NCI-H128 (cell line): ENCODE results near the gene TMEM126A.
"Not testable (repeated sequence)": the region's sequence is repeated elsewhere in the genome, so short reads cannot be mapped to it uniquely, and the experiment has no call there.

ENCODE experiments used
- DNase-seq: peaks from one replicate; lab custom pipeline; 2025; ENCODE audit not compliant: unreplicated experiment; lab: John Stamatoyannopoulos, UW

Gene TMEM126A

DNA sequence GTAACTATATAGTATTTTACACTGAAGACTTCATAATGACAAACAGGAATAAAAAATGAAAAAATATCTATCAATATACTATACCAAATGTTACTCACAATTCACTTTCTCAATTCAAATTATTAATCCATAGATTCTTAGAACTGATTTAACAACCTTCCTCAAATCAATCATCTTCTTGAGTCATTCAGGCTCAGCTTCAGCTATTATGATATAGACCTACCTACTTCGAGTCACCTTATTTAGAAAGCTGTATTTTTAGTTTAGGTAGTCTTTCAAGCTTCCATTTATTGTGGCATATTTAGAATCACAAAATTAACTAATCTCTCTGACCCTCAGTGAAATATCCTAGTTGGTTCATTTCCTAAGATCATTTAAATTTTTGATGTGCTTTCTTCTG, 9.0 kb downstream of the TMEM126A start:
- DNase-seq = no peak

- no peak for DNase-seq
These were observed 10.4 kb downstream of the TMEM126A start for GRCh38 chr11:85658180-85658579.

- DNase-seq = no peak
These were observed 14.4 kb downstream of the TMEM126A start for GRCh38 chr11:85661972-85662664.

- no peak for DNase-seq
These were observed 15.4 kb downstream of the TMEM126A start for GRCh38 chr11:85663080-85663752.

DNA sequence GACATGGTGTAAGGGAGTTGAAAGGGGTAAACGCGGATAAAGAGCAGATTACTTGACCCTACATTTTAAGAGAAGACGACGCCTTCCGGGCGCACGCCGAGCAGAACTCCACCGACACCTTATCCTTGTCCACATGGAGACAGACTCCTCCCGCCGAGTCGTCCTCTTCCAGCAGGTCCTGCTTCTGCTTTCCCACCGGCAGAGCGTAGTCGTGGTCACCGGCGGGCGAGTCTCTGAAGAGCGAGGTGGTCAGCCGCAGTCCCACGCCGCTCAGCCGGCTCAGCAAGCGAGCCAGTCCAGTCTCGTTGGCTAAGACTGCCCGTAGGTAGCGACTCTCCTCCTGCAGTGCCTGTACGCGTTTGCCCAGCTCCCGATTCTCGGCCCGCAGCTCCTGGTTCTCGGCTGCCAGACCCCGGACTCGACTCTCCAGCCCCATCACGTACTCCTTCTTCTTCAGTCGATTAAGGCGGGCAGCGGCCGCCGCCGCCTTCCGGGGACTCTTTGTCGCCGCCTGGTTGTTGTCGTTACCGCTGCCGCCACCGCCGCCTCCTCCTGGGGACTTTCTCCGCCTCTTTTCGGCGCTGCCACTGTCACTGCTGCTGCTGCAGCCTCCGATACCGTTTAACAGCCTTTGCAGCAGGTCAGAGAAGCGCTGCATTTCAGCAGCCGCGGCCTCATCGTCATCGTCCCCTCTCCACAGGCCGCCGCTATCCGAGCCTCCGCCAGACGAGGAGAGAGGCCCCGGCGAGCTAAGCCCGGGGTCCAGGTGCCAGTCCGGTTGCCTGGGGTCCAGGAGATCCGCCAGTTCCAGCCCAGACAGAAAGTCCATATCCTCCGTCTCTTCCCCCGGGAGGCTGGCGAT, 16.2 kb downstream of the TMEM126A start:
- peak; percentile 32 for DNase-seq

DNA sequence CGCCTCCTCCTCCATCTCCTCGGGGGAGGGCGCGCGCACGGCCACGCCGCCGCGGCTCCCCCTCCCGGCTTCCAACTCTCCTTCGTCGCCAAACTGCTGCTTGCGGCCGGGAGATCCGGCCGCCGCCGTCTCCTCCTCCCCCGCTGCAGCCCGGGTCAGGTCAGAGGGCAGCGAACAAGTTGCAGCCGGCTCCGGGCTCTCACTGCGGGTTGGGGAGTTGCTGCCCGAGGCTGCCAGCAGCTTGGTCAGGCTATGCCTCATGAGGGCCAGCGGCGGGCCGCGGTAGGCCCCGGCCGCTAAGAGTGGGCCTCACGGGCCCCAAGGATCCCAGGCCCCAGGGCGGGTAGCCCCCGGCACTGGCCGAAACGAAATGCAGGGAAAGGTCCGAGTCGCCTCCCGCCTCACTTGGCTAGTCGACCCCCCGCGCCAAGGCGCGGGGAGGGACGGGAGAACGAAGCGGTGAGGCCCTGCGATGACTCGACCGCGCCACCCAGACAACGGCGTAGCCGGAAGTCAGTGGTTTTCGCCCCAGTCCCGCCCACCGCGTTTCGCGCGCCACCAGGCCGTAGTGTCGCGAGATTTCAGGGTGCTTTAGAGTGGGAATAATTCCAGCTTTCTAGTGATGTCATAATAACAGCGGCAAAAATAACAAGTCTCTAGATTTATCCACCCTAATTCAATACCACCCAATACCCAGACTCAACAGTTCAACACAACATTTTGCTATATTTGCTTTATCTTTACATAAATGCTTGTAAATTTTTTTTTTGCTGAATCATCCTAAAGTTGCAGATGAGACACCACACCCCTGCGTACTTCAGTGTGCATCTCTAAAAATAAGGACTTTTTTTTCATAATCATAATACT, 17.1 kb downstream of the TMEM126A start, which contains the start of gene CREBZF:
CREBZF (minus strand) TSS at position 515 of the 867 bp plus-strand sequence; CDS start at position 261, 254 bp downstream.
- peak; percentile 95 for DNase-seq

- no peak for DNase-seq
These were observed 18.0 kb downstream of the TMEM126A start for GRCh38 chr11:85665733-85666132.

DNA sequence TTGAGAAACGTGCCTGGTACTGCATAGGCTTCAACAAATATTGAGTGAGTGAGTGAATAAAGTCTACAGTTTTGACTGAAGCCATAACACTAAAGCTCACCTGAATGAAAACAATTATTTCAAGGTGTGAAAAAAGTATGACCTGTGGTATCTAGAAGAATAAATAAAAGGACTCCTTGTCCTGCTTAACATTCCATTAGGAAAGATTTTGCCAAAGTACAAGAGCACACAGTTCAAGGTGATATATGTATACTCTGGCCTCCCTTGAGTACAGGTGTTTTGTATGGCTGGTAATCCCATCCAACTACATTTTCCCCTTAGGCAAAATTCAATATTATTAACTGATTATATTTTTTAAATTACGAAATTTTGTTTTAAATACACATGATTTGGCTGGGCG, 18.9 kb downstream of the TMEM126A start:
- DNase-seq = no peak

DNA sequence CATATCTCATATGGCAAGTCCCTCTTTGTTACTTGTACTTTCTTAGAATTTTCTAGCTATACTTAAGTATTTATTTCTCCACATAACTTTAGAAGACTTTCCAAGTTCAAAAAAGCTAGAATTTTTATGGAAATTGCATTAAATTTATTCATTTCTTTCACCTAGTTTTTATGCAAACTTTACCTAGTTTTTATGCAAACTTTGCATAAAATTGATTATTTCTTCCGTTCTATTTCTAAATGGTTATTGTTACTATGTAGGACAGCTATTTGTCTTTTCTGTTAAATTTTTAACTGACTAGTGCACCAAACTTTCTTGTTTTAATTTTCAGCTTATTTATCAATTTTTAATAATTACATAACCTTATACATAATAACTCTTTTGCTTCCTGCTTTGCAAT, 20.4 kb downstream of the TMEM126A start:
- DNase-seq = no peak

DNA sequence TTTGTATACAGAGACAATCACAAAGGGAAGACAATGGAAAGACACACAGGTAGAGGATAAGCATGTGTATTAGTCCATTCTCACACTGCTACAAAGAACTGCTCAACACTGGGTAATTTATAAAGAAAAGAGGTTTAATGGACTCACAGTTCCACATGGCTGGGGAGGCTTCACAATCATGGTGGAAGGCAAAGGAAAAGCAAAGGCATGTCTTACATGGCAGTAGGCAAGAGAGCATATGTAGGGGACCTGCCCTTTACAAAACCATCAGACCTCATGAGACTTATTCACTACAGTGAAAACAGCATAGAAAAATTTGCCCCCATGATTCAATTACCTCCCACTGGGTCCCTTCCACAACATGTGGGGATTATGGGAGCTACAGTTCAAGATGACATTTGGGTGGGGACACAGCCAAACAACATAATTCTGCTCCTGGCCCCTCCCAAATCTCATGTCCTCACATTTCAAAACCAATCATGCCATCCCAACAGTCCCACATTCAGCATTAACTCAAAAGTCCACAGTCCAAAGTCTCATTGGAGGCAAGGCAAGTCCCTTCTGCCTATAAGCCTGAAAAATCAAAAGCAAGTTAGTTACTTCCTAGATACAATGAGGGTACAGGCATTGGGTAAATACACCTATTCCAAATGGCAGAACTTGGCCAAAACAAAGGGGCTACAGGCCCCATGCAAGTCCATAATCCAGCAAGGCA, 23.3 kb downstream of the TMEM126A start:
- DNase-seq = not testable (repeated sequence)

GRCh38 chr11:85672105-85672902, 24.5 kb downstream of the TMEM126A start:
- DNase-seq = no peak

GRCh38 chr11:85673393-85673792, 25.6 kb downstream of the TMEM126A start:
- no peak for DNase-seq

DNA sequence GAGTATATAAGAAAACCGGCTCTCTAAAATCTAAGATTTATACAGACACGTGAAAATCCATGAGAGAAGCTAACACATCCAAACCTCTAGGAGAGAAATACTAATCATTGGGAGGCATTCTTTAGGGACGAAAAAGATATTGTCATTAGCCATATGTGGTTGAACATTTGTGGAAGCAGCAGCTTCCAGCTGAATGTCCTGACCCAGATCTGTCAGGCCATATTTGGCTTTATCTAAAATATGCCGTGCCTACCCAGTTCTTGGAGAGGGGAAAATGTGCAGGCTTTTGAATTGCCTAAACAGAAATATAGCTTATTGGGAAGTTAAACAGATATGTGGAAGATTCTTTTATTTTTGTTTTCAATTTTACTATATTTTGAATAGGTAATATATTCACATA, 31.8 kb downstream of the TMEM126A start:
- DNase-seq = no peak

GRCh38 chr11:85680897-85681296, 33.1 kb downstream of the TMEM126A start:
- no peak for DNase-seq

DNA sequence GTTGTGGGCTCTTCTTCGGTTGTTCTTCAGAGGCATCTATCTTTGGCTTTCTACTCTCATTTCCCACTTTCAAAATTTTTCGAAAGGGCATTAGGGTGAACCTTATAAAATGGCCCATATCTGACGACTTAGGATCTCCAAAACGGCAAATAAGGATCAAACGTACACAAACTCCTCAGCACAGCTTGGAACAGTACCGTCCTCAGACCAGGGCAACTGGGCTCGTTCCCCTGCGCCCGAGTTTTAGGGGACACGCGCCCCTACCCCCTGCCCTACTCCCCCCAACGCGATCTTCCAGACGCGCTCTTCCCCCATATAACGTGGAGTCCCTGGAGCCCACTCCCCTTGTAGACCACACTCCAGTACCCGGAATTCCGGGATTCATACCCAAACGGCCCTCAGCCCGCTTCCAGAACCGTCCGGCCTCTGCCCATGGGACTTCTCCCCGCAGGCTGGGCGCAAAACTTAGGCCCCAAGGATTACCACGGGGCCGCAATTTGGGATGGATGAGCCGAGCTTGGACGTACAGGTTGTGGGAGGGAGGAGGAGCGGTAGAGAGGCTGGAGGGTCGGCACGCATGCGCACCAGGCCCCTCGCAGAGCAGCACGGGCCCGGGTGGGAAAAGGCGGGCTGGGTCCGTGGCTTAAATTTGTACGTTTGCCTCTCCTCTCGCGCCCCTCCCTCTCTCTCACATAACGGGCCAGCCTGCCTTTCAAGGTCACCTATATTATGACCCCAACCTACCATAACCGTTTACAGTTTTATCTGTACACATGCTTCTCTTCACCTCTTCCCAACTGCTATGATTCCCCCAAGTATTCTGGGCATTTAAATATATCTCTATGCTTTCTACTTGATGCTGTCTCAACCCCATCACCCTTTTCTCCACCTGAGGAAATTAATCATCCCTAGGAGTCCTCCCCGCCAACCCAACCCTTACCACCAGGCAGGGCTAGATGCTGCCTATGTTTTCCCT, 34.9 kb downstream of the TMEM126A start:
- no peak for DNase-seq

DNA sequence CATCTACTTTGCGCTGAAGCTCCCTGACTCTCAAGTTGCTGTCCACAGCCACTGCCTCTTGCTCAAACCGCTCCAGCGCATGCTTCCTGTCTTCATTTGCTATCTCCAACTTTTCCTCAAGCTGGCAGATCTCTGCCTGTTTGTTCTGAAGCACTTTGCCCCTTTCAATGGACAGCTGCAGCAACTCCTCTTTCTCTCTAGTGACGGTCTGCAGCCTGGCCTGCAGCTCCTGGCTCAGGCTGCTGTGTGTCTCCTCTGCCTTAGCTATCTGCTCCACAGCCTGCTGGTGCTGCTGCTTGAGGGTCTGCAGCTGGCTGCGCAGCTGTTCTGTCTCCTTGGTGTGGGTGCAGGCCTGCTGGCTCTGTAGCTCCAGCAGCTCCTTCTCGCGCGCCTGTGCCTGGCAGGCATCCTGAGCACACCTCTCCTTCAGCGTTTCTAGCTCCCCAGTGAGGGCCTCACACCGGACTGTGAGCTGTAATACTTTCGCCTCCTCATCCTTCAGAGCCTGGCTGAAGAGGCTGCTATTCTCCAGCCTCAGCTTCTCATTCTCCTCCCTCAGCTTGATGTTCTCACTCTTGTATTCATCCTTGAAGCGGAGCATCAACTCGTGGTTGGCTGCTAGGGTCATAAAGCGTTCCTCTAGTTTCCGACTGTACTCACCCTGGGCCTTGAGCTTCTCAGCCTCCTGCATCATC, 37.5 kb downstream of the TMEM126A start:
- DNase-seq = no peak

GRCh38 chr11:85685820-85686459, 38.2 kb downstream of the TMEM126A start, which contains the start of gene CCDC89:
CCDC89 (minus strand) TSS chr11:85686195; CDS start chr11:85686130, 65 bp downstream.
- DNase-seq = no peak
